ENCODE data around the gene DLG1. TPM values are rescaled to one million over a fixed set of nuclear protein-coding genes. Genes with fewer than 3 reads are reported as not detected.

The DLG1 gene
- total RNA-seq, 4 donors from 2014 or later: 136 to 221 (median 172) TPM

- H3K27me3 ChIP-seq: no peaks in the 10 kb centered on the region
- no peak for DNase-seq
- peaks cover 0 to 20% (median 0%) of the 10 kb centered on the region in 3 donors for H3K36me3 ChIP-seq
- no peaks in the 10 kb centered on the region for H3K9me3 ChIP-seq
- TF ChIP-seq CTCF (IDR thresholded peaks at IDR 0.05): no peak
- TF ChIP-seq POLR2A (IDR thresholded peaks at IDR 0.05): no peak
- H3K27ac ChIP-seq: no peak overlapping the region
- no peaks in the 10 kb centered on the region for H3K4me1 ChIP-seq
- H3K4me3 ChIP-seq: no peak overlapping the region
Observed at GRCh38 chr3:197122394-197122793, 176.0 kb downstream of the DLG1 start.

GRCh38 chr3:197117114-197117513 is 181.3 kb downstream of the DLG1 start:
- TF ChIP-seq POLR2A (IDR thresholded peaks at IDR 0.05) (no peak), CTCF (IDR thresholded peaks at IDR 0.05) (no peak)
- H3K9me3 ChIP-seq: no peaks in the 10 kb centered on the region
- DNase-seq: no peak
- H3K4me3 ChIP-seq: no peak overlapping the region
- peaks cover 0 to 6% (median 0%) of the 10 kb centered on the region in 3 donors for H3K36me3 ChIP-seq
- H3K27ac ChIP-seq: no peak overlapping the region
- H3K4me1 ChIP-seq: no peaks in the 10 kb centered on the region
- H3K27me3 ChIP-seq: no peaks in the 10 kb centered on the region

- H3K27ac ChIP-seq: no peak overlapping the region
- H3K36me3 ChIP-seq: peaks cover 0 to 16% (median 0%) of the 10 kb centered on the region in 3 donors
- TF ChIP-seq CTCF (IDR thresholded peaks at IDR 0.05): no peak
- no peak for TF ChIP-seq POLR2A (IDR thresholded peaks at IDR 0.05)
- H3K4me1 ChIP-seq: no peaks in the 10 kb centered on the region
- no peak overlapping the region for H3K4me3 ChIP-seq
- H3K27me3 ChIP-seq: no peaks in the 10 kb centered on the region
- no peak for DNase-seq
- H3K9me3 ChIP-seq: no peaks in the 10 kb centered on the region
Observed at GRCh38 chr3:197114007-197114406, 184.4 kb downstream of the DLG1 start.

GRCh38 chr3:197111685-197112084 is 186.7 kb downstream of the DLG1 start:
- Histone ChIP-seq H3K27ac (no peak overlapping the region), H3K9me3 (no peaks in the 10 kb centered on the region), H3K36me3 (peaks cover 0 to 16% (median 0%) of the 10 kb centered on the region in 3 donors), H3K4me3 (no peak overlapping the region), H3K4me1 (no peaks in the 10 kb centered on the region), H3K27me3 (no peaks in the 10 kb centered on the region)
- DNase-seq: no peak
- TF ChIP-seq CTCF (IDR thresholded peaks at IDR 0.05): no peak
- TF ChIP-seq POLR2A (IDR thresholded peaks at IDR 0.05): no peak

- H3K4me3 ChIP-seq: no peak overlapping the region
- H3K4me1 ChIP-seq: no peaks in the 10 kb centered on the region
- peaks cover 0 to 16% (median 0%) of the 10 kb centered on the region in 3 donors for H3K36me3 ChIP-seq
- H3K9me3 ChIP-seq: no peaks in the 10 kb centered on the region
- no peak for DNase-seq
- H3K27me3 ChIP-seq: no peaks in the 10 kb centered on the region
- no peak overlapping the region for H3K27ac ChIP-seq
- TF ChIP-seq POLR2A (IDR thresholded peaks at IDR 0.05): no peak
- TF ChIP-seq CTCF (IDR thresholded peaks at IDR 0.05): no peak
Observed at GRCh38 chr3:197105786-197106185, 192.6 kb downstream of the DLG1 start.

GRCh38 chr3:197104738-197105137 is 193.7 kb downstream of the DLG1 start:
- no peaks in the 10 kb centered on the region for H3K9me3 ChIP-seq
- no peak overlapping the region for H3K27ac ChIP-seq
- no peaks in the 10 kb centered on the region for H3K27me3 ChIP-seq
- peaks cover 0 to 11% (median 0%) of the 10 kb centered on the region in 3 donors for H3K36me3 ChIP-seq
- no peak for DNase-seq
- no peak for TF ChIP-seq POLR2A (IDR thresholded peaks at IDR 0.05)
- no peak for TF ChIP-seq CTCF (IDR thresholded peaks at IDR 0.05)
- no peaks in the 10 kb centered on the region for H3K4me1 ChIP-seq
- H3K4me3 ChIP-seq: no peak overlapping the region
